K562 (cell line): ENCODE measurements around the gene TMEM50B. TPM values are rescaled to one million over a fixed set of nuclear protein-coding genes. Genes with fewer than 3 reads are reported as not detected.

ENCODE experiments used
- ASH1L ChIP-seq: fragments of 450-650 bp; IDR thresholded peaks from 2 replicates; pipeline ENCODE4 v1.6.1; 2018; ENCODE audit warnings: borderline replicate concordance, mild to moderate bottlenecking, low read depth; ENCODE audit not compliant: partially characterized antibody
- BCL6 ChIP-seq: fragments of 250-450 bp; sonication (Bioruptor Pico); IDR thresholded peaks from 2 replicates; pipeline ENCODE4 v1.4.0; 2020
- HDAC2 ChIP-seq: fragments of 450-650 bp; IDR thresholded peaks from 2 replicates; pipeline ENCODE4 v1.6.1; 2016; ENCODE audit warnings: mild to moderate bottlenecking
- IRF9 ChIP-seq: fragments of 450-650 bp; IDR thresholded peaks from 2 replicates; pipeline ENCODE4 v1.6.1; 2016; ENCODE audit warnings: missing biosample characterization, missing genetic modification characterization
- KLF13 ChIP-seq: fragments of 450-650 bp; IDR thresholded peaks from 2 replicates; pipeline ENCODE4 v1.6.1; 2016; ENCODE audit warnings: missing genetic modification characterization, low read depth, mild to moderate bottlenecking, missing compliant biosample characterization, moderate library complexity, borderline replicate concordance
- PRPF4 ChIP-seq: fragments of 200-400 bp; formaldehyde crosslinking; IDR thresholded peaks from one replicate; pipeline ENCODE4 v1.6.1; 2017; ENCODE audit warnings: low read length, low read depth, mild to moderate bottlenecking; ENCODE audit not compliant: insufficient read depth, poor library complexity, severe bottlenecking
- SMARCA5 ChIP-seq: fragments of 450-650 bp; IDR thresholded peaks from 2 replicates; pipeline ENCODE4 v1.6.1; 2016
- TFAP4 ChIP-seq: sonication (generic); formaldehyde crosslinking; IDR thresholded peaks from 2 replicates; pipeline ENCODE4 v1.8.0; 2022; ENCODE audit warnings: missing genetic modification reagents, mild to moderate bottlenecking, moderate library complexity, borderline replicate concordance
- ZHX1 ChIP-seq: fragments of 150-350 bp; conservative IDR thresholded peaks from 2 replicates; pipeline ENCODE4 v1.6.1; 2014; ENCODE audit warnings: low read length
- polyA plus RNA-seq, 8 experiments: library from polyadenylated mRNA; depleted of rRNA in 4 of 8; stranded (reverse) in 5 of 8; unstranded in 3 of 8; fragments of >200 nt; fragmentation: Nextera tagmentation in 2 of 8; fragmentation: Illumina TruSeq in 1 of 8; extraction: Ambion mirVana in 2 of 8; extraction: Trizol in 1 of 8; gene quantifications; 2 replicates each; pipeline versions ENCODE4 v1.2.1 to v1.2.3, GENCODE V29; 2011 to 2014; ENCODE audit warnings: inconsistent platforms in 1 of 8, missing spikeins in 1 of 8
- total RNA-seq, 7 experiments: library from RNA; depleted of rRNA in 6 of 7; stranded (reverse); fragments of >200 nt in 6 of 7; fragmentation: Illumina TruSeq in 2 of 7; extraction: Trizol in 2 of 7; gene quantifications; 2 replicates each; pipeline versions ENCODE4 v1.2.1 to v1.2.3, GENCODE V29; 2011 to 2021; ENCODE audit warnings: low replicate concordance in 1 of 7

Gene TMEM50B
- total and polyA plus RNA-seq, 9 of the 15 experiments (the other 6 are each of a cell fraction or from before 2014, with no cell fraction given) = 20.5 to 64.6 (median 28.9) TPM

- TF ChIP-seq IRF9 = 0 out of 2 replicates have a peak, but pooled peaks have one; percentile 14
- peak; percentile 81 for TF ChIP-seq KLF13 (tag)
- TF ChIP-seq ZHX1 = peak; percentile 67; the same call in 1 of the 2 replicates
- TF ChIP-seq ASH1L = peak; percentile 80
- TF ChIP-seq PRPF4 = no peak
- no peak for TF ChIP-seq BCL6 (CRISPR knock-in tag)
- TF ChIP-seq HDAC2 = peak; percentile 85
- TF ChIP-seq TFAP4 (CRISPR knock-in tag) = peak; percentile 100
- TF ChIP-seq SMARCA5 = no peak
- TF ChIP-seq, all 486 proteins: peak for 148
Observed at GRCh38 chr21:33491373-33492102, 11.8 kb upstream of the TMEM50B start, which contains the start of gene DNAJC28 (continued).
